ENCODE data around the gene NUP58. TPM values are rescaled to one million over a fixed set of nuclear protein-coding genes. Genes with fewer than 3 reads are reported as not detected.

The NUP58 gene
- total RNA-seq, 3 donors from 2014 or later = 35.0 to 81.5 (median 68.2) TPM

GRCh38 chr13:25266706-25267105 is 34.7 kb upstream of the NUP58 start:
- H3K27me3 ChIP-seq = no peaks in the 10 kb centered on the region
- no peaks in the 10 kb centered on the region for H3K4me1 ChIP-seq
- no peak for DNase-seq (ENCODE audit: low spot score in 2 of 2)
- intact Hi-C loops (cut with DNase I; ENCODE audit: low total_unique reads) = no loop called here
- H3K36me3 ChIP-seq = peaks cover 5% of the 10 kb centered on the region
- H3K4me3 ChIP-seq = no peak overlapping the region
- H3K9me3 ChIP-seq = no peaks in the 10 kb centered on the region
- no peak overlapping the region for H3K27ac ChIP-seq
- TF ChIP-seq CTCF (IDR thresholded peaks at IDR 0.05) (no peak), POLR2A (IDR thresholded peaks at IDR 0.05) (no peak), POLR2AphosphoS5 (IDR thresholded peaks at IDR 0.05) (no peak)

- intact Hi-C loops (cut with DNase I; ENCODE audit: low total_unique reads) = no loop called here
These were observed 33.7 kb upstream of the NUP58 start for GRCh38 chr13:25267715-25268114.

GRCh38 chr13:25268561-25268960 is 32.9 kb upstream of the NUP58 start:
- no peak for DNase-seq (ENCODE audit: low spot score in 2 of 2)
- H3K27me3 ChIP-seq = no peaks in the 10 kb centered on the region
- intact Hi-C loops (cut with DNase I; ENCODE audit: low total_unique reads) = no loop called here
- H3K27ac ChIP-seq = no peak overlapping the region
- H3K4me3 ChIP-seq = no peak overlapping the region
- no peaks in the 10 kb centered on the region for H3K9me3 ChIP-seq
- no peak for TF ChIP-seq CTCF (IDR thresholded peaks at IDR 0.05)
- TF ChIP-seq POLR2A (IDR thresholded peaks at IDR 0.05) = no peak
- no peak for TF ChIP-seq POLR2AphosphoS5 (IDR thresholded peaks at IDR 0.05)
- H3K36me3 ChIP-seq = no peaks in the 10 kb centered on the region
- H3K4me1 ChIP-seq = no peaks in the 10 kb centered on the region

More at GRCh38 chr13:25267715-25268114, 33.7 kb upstream of the NUP58 start:
- DNase-seq (ENCODE audit: low spot score in 2 of 2) = no peak
- Histone ChIP-seq H3K27ac (no peak overlapping the region), H3K4me1 (no peaks in the 10 kb centered on the region), H3K4me3 (no peak overlapping the region), H3K27me3 (no peaks in the 10 kb centered on the region), H3K9me3 (no peaks in the 10 kb centered on the region), H3K36me3 (no peaks in the 10 kb centered on the region)
- no peak for TF ChIP-seq POLR2AphosphoS5 (IDR thresholded peaks at IDR 0.05)
- no peak for TF ChIP-seq CTCF (IDR thresholded peaks at IDR 0.05)
- no peak for TF ChIP-seq POLR2A (IDR thresholded peaks at IDR 0.05)

- no peak overlapping the region for H3K4me3 ChIP-seq
- intact Hi-C loops (cut with DNase I; ENCODE audit: low total_unique reads) = no loop called here
- DNase-seq (ENCODE audit: low spot score in 2 of 2) = no peak
- H3K36me3 ChIP-seq = no peaks in the 10 kb centered on the region
- H3K4me1 ChIP-seq = no peaks in the 10 kb centered on the region
- H3K9me3 ChIP-seq = no peaks in the 10 kb centered on the region
- no peak overlapping the region for H3K27ac ChIP-seq
- H3K27me3 ChIP-seq = no peaks in the 10 kb centered on the region
- no peak for TF ChIP-seq POLR2A (IDR thresholded peaks at IDR 0.05)
- no peak for TF ChIP-seq POLR2AphosphoS5 (IDR thresholded peaks at IDR 0.05)
- no peak for TF ChIP-seq CTCF (IDR thresholded peaks at IDR 0.05)
These were observed 24.7 kb upstream of the NUP58 start for GRCh38 chr13:25276748-25277147.

- no peaks in the 10 kb centered on the region for H3K27me3 ChIP-seq
- no peak for TF ChIP-seq POLR2AphosphoS5 (IDR thresholded peaks at IDR 0.05)
- no peak for TF ChIP-seq POLR2A (IDR thresholded peaks at IDR 0.05)
- no peak for TF ChIP-seq CTCF (IDR thresholded peaks at IDR 0.05)
- no peak for DNase-seq (ENCODE audit: low spot score in 2 of 2)
- H3K27ac ChIP-seq = no peak overlapping the region
- no peaks in the 10 kb centered on the region for H3K4me1 ChIP-seq
- H3K4me3 ChIP-seq = no peak overlapping the region
- intact Hi-C loops (cut with DNase I; ENCODE audit: low total_unique reads) = no loop called here
- no peaks in the 10 kb centered on the region for H3K9me3 ChIP-seq
- H3K36me3 ChIP-seq = no peaks in the 10 kb centered on the region
These were observed 21.0 kb upstream of the NUP58 start for GRCh38 chr13:25280396-25280795.

All from breast epithelium (tissue), 4 donors.